H1 (cell line): ENCODE data around the gene RHBDD1. TPM values are rescaled to one million over a fixed set of nuclear protein-coding genes. Genes with fewer than 3 reads are reported as not detected.

Source experiments
- CHD1 ChIP-seq: IDR thresholded peaks from 2 replicates; pipeline ENCODE4 v1.6.1; 2012; ENCODE audit warnings: low read depth, low read length, improper control_type of control experiment
- CHD7 ChIP-seq: fragments of 300-600 bp; sonication (generic); IDR thresholded peaks from 2 replicates; pipeline ENCODE4 v1.7.1; 2012; ENCODE audit warnings: low read length, moderate library complexity, mild to moderate bottlenecking, inconsistent platforms; ENCODE audit not compliant: insufficient replicate concordance
- CREB1 ChIP-seq: IDR thresholded peaks from 2 replicates; pipeline ENCODE4 v1.6.1; 2012; ENCODE audit warnings: inconsistent platforms
- CTBP2 ChIP-seq: IDR thresholded peaks from 2 replicates; pipeline ENCODE4 v1.7.0; 2011; ENCODE audit warnings: borderline replicate concordance, mild to moderate bottlenecking, moderate library complexity, mixed read lengths, low read length; ENCODE audit not compliant: insufficient read depth, insufficient read length
- HDAC6 ChIP-seq: IDR thresholded peaks from one replicate; pipeline ENCODE4 v1.7.1; 2012; ENCODE audit warnings: low read depth, mild to moderate bottlenecking, inconsistent platforms, low read length, moderate library complexity
- JUN ChIP-seq: IDR thresholded peaks from 2 replicates; pipeline ENCODE4 v1.6.1; 2011; ENCODE audit warnings: low read depth, mild to moderate bottlenecking, improper control_type of control experiment, low read length
- KDM5A ChIP-seq: fragments of 200-600 bp; IDR thresholded peaks from 2 replicates; pipeline ENCODE4 v1.7.1; 2012; ENCODE audit warnings: mild to moderate bottlenecking, low read length, inconsistent platforms, mixed read lengths
- RAD21 ChIP-seq, 2 experiments: IDR thresholded peaks in 1 of 2; conservative IDR thresholded peaks in 1 of 2; 2 replicates each; pipeline ENCODE4 v1.6.1; 2011; ENCODE audit warnings: low read depth in 2 of 2, low read length in 2 of 2, improper control_type of control experiment in 1 of 2, inconsistent platforms in 1 of 2, mild to moderate bottlenecking in 1 of 2, moderate library complexity in 1 of 2
- SP1 ChIP-seq: IDR thresholded peaks from 2 replicates; pipeline ENCODE4 v1.6.1; 2011; ENCODE audit warnings: low read depth, low read length
- SP4 ChIP-seq: IDR thresholded peaks from 2 replicates; pipeline ENCODE4 v1.6.1; 2012; ENCODE audit warnings: low read length, inconsistent platforms
- TEAD4 ChIP-seq: IDR thresholded peaks from 2 replicates; pipeline ENCODE4 v1.6.1; 2012; ENCODE audit warnings: low read depth, low read length, inconsistent platforms, mixed read lengths
- polyA plus RNA-seq, 7 experiments: library from polyadenylated mRNA; depleted of rRNA in 3 of 7; stranded (reverse) in 5 of 7; unstranded in 2 of 7; fragments of >200 nt in 5 of 7; fragments of 200-250 nt in 2 of 7; gene quantifications; 1 replicate in 5 of 7; 2 replicates in 1 of 7; 4 replicates in 1 of 7; pipeline versions ENCODE4 v1.2.1 to v1.2.3, GENCODE V29; 2011 to 2013; ENCODE audit warnings: missing spikeins in 2 of 7, mixed read lengths in 2 of 7
- total RNA-seq: library from RNA; stranded (reverse); fragmentation: NEBNext Ultra II Directional; extraction: Animal tissue kit (Norgen Biotek cat#: 25700); gene quantifications from 2 replicates; pipeline ENCODE4 v1.2.1, GENCODE V29; 2021

The RHBDD1 gene
- total and polyA plus RNA-seq, 2 of the 8 experiments (the other 6 are each of a cell fraction or from before 2014, with no cell fraction given), result 10.5 to 23.1 TPM

GRCh38 chr2:226984750-226985582, 149.1 kb downstream of the RHBDD1 start (continued):
- TF ChIP-seq CHD7 (no peak), CTBP2 (no peak), TEAD4 (peak; percentile 23; the same call in 1 of the 2 replicates), SP1 (no peak), CREB1 (no peak), JUN (no peak), SP4 (no peak), KDM5A (no peak), RAD21 (IDR thresholded peaks at IDR 0.05 in 1 of 2, conservative IDR thresholded peaks at IDR 0.05 in 1 of 2; ENCODE audit: low read depth in 2 of 2, low read length in 2 of 2) (peak; percentile 79 to 86), CHD1 (no peak), HDAC6 (no peak)
